ENCODE measurements around the gene SNX15.
"Not testable (repeated sequence)": the region's sequence is repeated elsewhere in the genome, so short reads cannot be mapped to it uniquely, and the experiment has no call there.

Gene SNX15

GRCh38 chr11:65014726-65015227 lies 12.5 kb upstream of the SNX15 start:
- no peak for DNase-seq (ENCODE audit: low read depth in 2 of 2, low spot score in 1 of 2)

- no peak for DNase-seq (ENCODE audit: low read depth in 2 of 2, low spot score in 1 of 2)
These were observed 10.5 kb upstream of the SNX15 start for GRCh38 chr11:65016705-65017104.

GRCh38 chr11:65017937-65018336 lies 9.3 kb upstream of the SNX15 start:
- no peak for DNase-seq (ENCODE audit: low read depth in 2 of 2, low spot score in 1 of 2)

- no peak for DNase-seq (ENCODE audit: low read depth in 2 of 2, low spot score in 1 of 2)
These were observed 7.4 kb upstream of the SNX15 start for GRCh38 chr11:65019824-65020223.

GRCh38 chr11:65021003-65021402 lies 6.2 kb upstream of the SNX15 start:
- DNase-seq (ENCODE audit: low read depth in 2 of 2, low spot score in 1 of 2): no peak

GRCh38 chr11:65021509-65021908 lies 5.7 kb upstream of the SNX15 start:
- no peak for DNase-seq (ENCODE audit: low read depth in 2 of 2, low spot score in 1 of 2)

GRCh38 chr11:65023502-65023901 lies 3.7 kb upstream of the SNX15 start:
- not testable (repeated sequence) for DNase-seq (ENCODE audit: low read depth in 2 of 2, low spot score in 1 of 2)

- DNase-seq (ENCODE audit: low read depth in 2 of 2, low spot score in 1 of 2): no peak
These were observed 429 bp upstream of the SNX15 start for GRCh38 chr11:65026810-65027209.

GRCh38 chr11:65032216-65032615 lies 5.0 kb downstream of the SNX15 start:
- no peak for DNase-seq (ENCODE audit: low read depth in 2 of 2, low spot score in 1 of 2)

- no peak for DNase-seq (ENCODE audit: low read depth in 2 of 2, low spot score in 1 of 2)
These were observed 7.2 kb downstream of the SNX15 start for GRCh38 chr11:65034423-65034822.

GRCh38 chr11:65035579-65035978 lies 8.3 kb downstream of the SNX15 start:
- DNase-seq (ENCODE audit: low read depth in 2 of 2, low spot score in 1 of 2): no peak

- DNase-seq (ENCODE audit: low read depth in 2 of 2, low spot score in 1 of 2): no peak
These were observed 9.7 kb downstream of the SNX15 start for GRCh38 chr11:65036931-65037330.

- no peak for DNase-seq (ENCODE audit: low read depth in 2 of 2, low spot score in 1 of 2)
These were observed 13.2 kb downstream of the SNX15 start for GRCh38 chr11:65040520-65040846.

GRCh38 chr11:65040847-65041622 lies 13.8 kb downstream of the SNX15 start, which contains the start of gene SAC3D1:
SAC3D1 (plus strand) TSS chr11:65041210; CDS start chr11:65041293, 83 bp downstream.
- peak; percentile 49 to 70 for DNase-seq (ENCODE audit: low read depth in 2 of 2, low spot score in 1 of 2)

- DNase-seq (ENCODE audit: low read depth in 2 of 2, low spot score in 1 of 2): no peak
These were observed 15.7 kb downstream of the SNX15 start for GRCh38 chr11:65042891-65043290.

- DNase-seq (ENCODE audit: low read depth in 2 of 2, low spot score in 1 of 2): no peak
These were observed 16.8 kb downstream of the SNX15 start for GRCh38 chr11:65043881-65044501.

GRCh38 chr11:65045061-65045460 lies 17.8 kb downstream of the SNX15 start:
- DNase-seq (ENCODE audit: low read depth in 2 of 2, low spot score in 1 of 2): no peak

- no peak for DNase-seq (ENCODE audit: low read depth in 2 of 2, low spot score in 1 of 2)
These were observed 18.5 kb downstream of the SNX15 start for GRCh38 chr11:65045728-65046127.

GRCh38 chr11:65047581-65048422 lies 20.6 kb downstream of the SNX15 start:
- DNase-seq (ENCODE audit: low read depth in 2 of 2, low spot score in 1 of 2): no peak

GRCh38 chr11:65051398-65051858 lies 24.2 kb downstream of the SNX15 start:
- no peak for DNase-seq (ENCODE audit: low read depth in 2 of 2, low spot score in 1 of 2)

GRCh38 chr11:65053827-65054508 lies 26.7 kb downstream of the SNX15 start:
- DNase-seq (ENCODE audit: low read depth in 2 of 2, low spot score in 1 of 2): no peak

Data from stimulated activated CD8-positive, alpha-beta memory T cell treated with anti-CD3 and anti-CD28 coated beads, Interleukin-4, amount 100 ng/mL, for 4 hours (primary cell).